Gastrocnemius medialis (tissue), 4 donors: Measurements from ENCODE around the gene RABGAP1L. TPM values are rescaled to one million over a fixed set of nuclear protein-coding genes. Genes with fewer than 3 reads are reported as not detected.
"Not testable (repeated sequence)": the region's sequence is repeated elsewhere in the genome, so short reads cannot be mapped to it uniquely, and the experiment has no call there.

Source experiments
- ATAC-seq, 2 donors: fragments of 150-250 bp; one replicate each; pipeline ENCODE4 v1.9.1; 2016
- DNase-seq, 2 donors: peaks; one replicate each; pipeline ENCODE4 v3.0.0-alpha.2; 2019
- H3K27ac ChIP-seq, 4 donors: fragments of 200-600 bp; sonication (generic); 1 replicate in 1 of 4; 2 replicates in 3 of 4; pipeline ENCODE4 v1.5.1; 2016 to 2018; ENCODE audit warnings: mild to moderate bottlenecking in 2 of 4, moderate library complexity in 1 of 4
- H3K27me3 ChIP-seq, 3 donors: fragments of 200-600 bp; sonication (generic) in 2 of 3; 1 replicate in 1 of 3; 2 replicates in 2 of 3; pipeline versions ENCODE4 v1.5.1 to v1.6.0; 2016 to 2019; ENCODE audit warnings: mild to moderate bottlenecking in 1 of 3, moderate library complexity in 1 of 3
- H3K36me3 ChIP-seq, 2 donors: fragments of 200-600 bp; sonication (generic) in 1 of 2; one replicate each; pipeline ENCODE4 v1.5.1; 2017 to 2018
- H3K4me1 ChIP-seq, 2 donors: fragments of 200-600 bp; sonication (generic) in 1 of 2; one replicate each; pipeline ENCODE4 v1.5.1; 2016 to 2017; ENCODE audit warnings: mild to moderate bottlenecking in 2 of 2
- H3K4me3 ChIP-seq, 4 donors: fragments of 200-600 bp; sonication (generic) in 3 of 4; 1 replicate in 1 of 4; 2 replicates in 3 of 4; pipeline ENCODE4 v1.5.1; 2016 to 2019; ENCODE audit warnings: mild to moderate bottlenecking in 2 of 4
- H3K9me3 ChIP-seq, 3 donors: fragments of 200-600 bp; sonication (generic) in 2 of 3; 1 replicate in 1 of 3; 2 replicates in 2 of 3; pipeline ENCODE4 v1.5.1; 2016 to 2019
- POLR2A ChIP-seq, 2 donors: fragments of 450-650 bp; IDR thresholded peaks; one replicate each; pipeline ENCODE4 v1.6.1; 2017; ENCODE audit warnings: antibody characterized with exemption in 2 of 2, mild to moderate bottlenecking in 2 of 2, moderate library complexity in 2 of 2
- in situ Hi-C, 4 donors: fragments of 200-750 bp; cut with MboI; loops; one replicate each; pipeline versions ENCODE4 v1.15.0 to v1.8.0; 2017; ENCODE audit warnings: low sequenced_read_pairs in 4 of 4
- intact Hi-C: fragments of 100-400 bp; cut with DNase I; formaldehyde crosslinking; loops from one replicate; pipeline ENCODE4 v1.15.1; 2023; ENCODE audit warnings: low total_unique reads
- total RNA-seq, 4 donors: library from RNA; depleted of rRNA; stranded (reverse); fragments of >200 nt; gene quantifications; one replicate each; pipeline versions ENCODE4 v1.1.0 to v1.2.3, GENCODE V29; 2016
- TF ChIP-seq, protein P1 (sequence below), 5 experiments: fragments of 450-650 bp in 3 of 5; fragments of 200-600 bp in 2 of 5; sonication (generic) in 2 of 5; IDR thresholded peaks in 4 of 5; conservative IDR thresholded peaks in 1 of 5; 1 replicate in 4 of 5; 2 replicates in 1 of 5; pipeline ENCODE4 v1.5.1; 2016 to 2019; ENCODE audit warnings: antibody characterized with exemption in 5 of 5, mild to moderate bottlenecking in 3 of 5, moderate library complexity in 3 of 5

RABGAP1L gene
- total RNA-seq, 4 donors from 2014 or later: 8.8 to 22.2 (median 14.9) TPM

- TF ChIP-seq, protein P1, sequence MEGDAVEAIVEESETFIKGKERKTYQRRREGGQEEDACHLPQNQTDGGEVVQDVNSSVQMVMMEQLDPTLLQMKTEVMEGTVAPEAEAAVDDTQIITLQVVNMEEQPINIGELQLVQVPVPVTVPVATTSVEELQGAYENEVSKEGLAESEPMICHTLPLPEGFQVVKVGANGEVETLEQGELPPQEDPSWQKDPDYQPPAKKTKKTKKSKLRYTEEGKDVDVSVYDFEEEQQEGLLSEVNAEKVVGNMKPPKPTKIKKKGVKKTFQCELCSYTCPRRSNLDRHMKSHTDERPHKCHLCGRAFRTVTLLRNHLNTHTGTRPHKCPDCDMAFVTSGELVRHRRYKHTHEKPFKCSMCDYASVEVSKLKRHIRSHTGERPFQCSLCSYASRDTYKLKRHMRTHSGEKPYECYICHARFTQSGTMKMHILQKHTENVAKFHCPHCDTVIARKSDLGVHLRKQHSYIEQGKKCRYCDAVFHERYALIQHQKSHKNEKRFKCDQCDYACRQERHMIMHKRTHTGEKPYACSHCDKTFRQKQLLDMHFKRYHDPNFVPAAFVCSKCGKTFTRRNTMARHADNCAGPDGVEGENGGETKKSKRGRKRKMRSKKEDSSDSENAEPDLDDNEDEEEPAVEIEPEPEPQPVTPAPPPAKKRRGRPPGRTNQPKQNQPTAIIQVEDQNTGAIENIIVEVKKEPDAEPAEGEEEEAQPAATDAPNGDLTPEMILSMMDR (IDR thresholded peaks at IDR 0.05 in 4 of 5, conservative IDR thresholded peaks at IDR 0.05 in 1 of 5): no peak
- TF ChIP-seq POLR2A (IDR thresholded peaks at IDR 0.05): no peak
- no peaks in the 10 kb centered on the region for H3K36me3 ChIP-seq
- no peak for ATAC-seq
- no peak overlapping the region for H3K4me3 ChIP-seq
- no peaks in the 10 kb centered on the region for H3K27me3 ChIP-seq
- no peak overlapping the region for H3K27ac ChIP-seq
- intact Hi-C loops: no loop called here
- in situ Hi-C loops: no loop called here
- no peaks in the 10 kb centered on the region for H3K4me1 ChIP-seq
- no peak for DNase-seq
- H3K9me3 ChIP-seq: no peaks in the 10 kb centered on the region
Observed at GRCh38 chr1:174550296-174550695, 391.0 kb downstream of the RABGAP1L start.

- H3K27me3 ChIP-seq: no peaks in the 10 kb centered on the region
- no peak for TF ChIP-seq POLR2A (IDR thresholded peaks at IDR 0.05)
- TF ChIP-seq, protein P1 (IDR thresholded peaks at IDR 0.05 in 4 of 5, conservative IDR thresholded peaks at IDR 0.05 in 1 of 5): no peak
- H3K27ac ChIP-seq: no peak overlapping the region
- DNase-seq (no peak), ATAC-seq (no peak)
- no peaks in the 10 kb centered on the region for H3K36me3 ChIP-seq
- intact Hi-C loops (no loop called here), in situ Hi-C loops (no loop called here)
- H3K4me1 ChIP-seq: no peaks in the 10 kb centered on the region
- H3K9me3 ChIP-seq: no peaks in the 10 kb centered on the region
- no peak overlapping the region for H3K4me3 ChIP-seq
Observed at GRCh38 chr1:174556392-174556791, 397.1 kb downstream of the RABGAP1L start.

DNA sequence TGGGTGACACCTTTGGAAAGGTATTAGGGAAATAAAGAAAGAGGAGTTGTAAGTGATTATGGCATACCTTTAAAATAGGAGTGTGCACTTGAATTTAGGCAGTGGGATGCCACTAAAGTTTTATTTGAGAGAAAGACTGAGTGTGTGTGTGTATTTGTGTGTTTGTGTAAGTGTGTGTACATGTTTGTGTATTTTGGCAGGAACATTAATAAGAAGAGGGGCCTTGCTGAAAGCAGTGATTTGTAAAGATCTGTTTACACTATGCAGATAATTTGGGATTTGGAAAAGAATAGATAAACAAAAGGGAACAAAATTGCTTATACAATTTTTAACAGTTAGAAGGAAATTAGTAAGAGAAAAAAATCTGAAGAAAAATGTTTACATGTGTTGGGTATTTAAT is 409.2 kb downstream of the RABGAP1L start:
- TF ChIP-seq, protein P1 (IDR thresholded peaks at IDR 0.05 in 4 of 5, conservative IDR thresholded peaks at IDR 0.05 in 1 of 5): no peak
- TF ChIP-seq POLR2A (IDR thresholded peaks at IDR 0.05): no peak
- Histone ChIP-seq H3K4me3 (no peak overlapping the region), H3K9me3 (no peaks in the 10 kb centered on the region), H3K36me3 (no peaks in the 10 kb centered on the region), H3K4me1 (no peaks in the 10 kb centered on the region), H3K27me3 (no peaks in the 10 kb centered on the region), H3K27ac (no peak overlapping the region)
- in situ Hi-C loops: no loop called here
- DNase-seq: no peak
- no peak for ATAC-seq
- intact Hi-C loops: no loop called here

DNA sequence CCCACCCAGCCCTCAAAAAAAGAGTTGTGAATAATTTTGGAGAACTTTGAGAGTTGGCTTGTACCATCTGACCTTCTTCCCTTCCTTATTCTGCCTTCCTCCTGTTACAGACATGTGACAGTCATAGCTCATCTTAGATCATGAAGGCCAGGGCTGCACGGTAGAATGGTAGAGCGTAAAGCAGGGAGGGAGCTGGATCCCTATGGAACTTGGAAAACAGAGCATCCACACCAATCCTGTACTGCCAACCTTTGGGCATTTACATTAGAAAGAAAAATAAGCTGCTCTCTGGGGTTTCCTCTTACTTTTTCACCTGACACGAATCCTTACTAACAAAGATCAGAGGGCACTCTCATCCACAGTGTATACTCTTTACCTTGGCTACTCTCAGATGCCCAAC is 409.9 kb downstream of the RABGAP1L start:
- no peak for ATAC-seq
- intact Hi-C loops (no loop called here), in situ Hi-C loops (no loop called here)
- no peaks in the 10 kb centered on the region for H3K9me3 ChIP-seq
- H3K4me3 ChIP-seq: no peak overlapping the region
- H3K36me3 ChIP-seq: no peaks in the 10 kb centered on the region
- TF ChIP-seq, protein P1 (IDR thresholded peaks at IDR 0.05 in 4 of 5, conservative IDR thresholded peaks at IDR 0.05 in 1 of 5): no peak
- TF ChIP-seq POLR2A (IDR thresholded peaks at IDR 0.05): no peak
- H3K27me3 ChIP-seq: no peaks in the 10 kb centered on the region
- no peak for DNase-seq
- H3K4me1 ChIP-seq: no peaks in the 10 kb centered on the region
- H3K27ac ChIP-seq: no peak overlapping the region

DNA sequence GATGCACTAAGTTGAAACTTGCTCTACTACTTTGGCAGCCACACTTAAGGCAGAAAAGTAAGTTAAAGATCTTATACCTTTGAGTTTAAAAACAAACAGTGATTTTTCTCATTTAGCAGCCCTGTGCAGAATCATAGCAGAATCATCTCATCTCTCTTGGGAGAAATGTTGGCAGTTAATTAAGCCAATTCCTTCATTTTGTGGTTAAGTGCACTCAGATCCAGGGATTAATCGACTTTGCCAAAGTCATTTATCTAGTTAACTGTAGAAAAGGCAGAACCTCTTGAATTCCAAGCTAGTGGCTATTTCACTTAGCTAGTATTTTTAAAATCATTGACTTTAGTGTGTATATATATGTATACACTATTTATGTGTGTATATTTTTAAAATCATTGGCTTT is 413.5 kb downstream of the RABGAP1L start:
- in situ Hi-C loops (no loop called here), intact Hi-C loops (no loop called here)
- H3K4me3 ChIP-seq: no peak overlapping the region

DNA sequence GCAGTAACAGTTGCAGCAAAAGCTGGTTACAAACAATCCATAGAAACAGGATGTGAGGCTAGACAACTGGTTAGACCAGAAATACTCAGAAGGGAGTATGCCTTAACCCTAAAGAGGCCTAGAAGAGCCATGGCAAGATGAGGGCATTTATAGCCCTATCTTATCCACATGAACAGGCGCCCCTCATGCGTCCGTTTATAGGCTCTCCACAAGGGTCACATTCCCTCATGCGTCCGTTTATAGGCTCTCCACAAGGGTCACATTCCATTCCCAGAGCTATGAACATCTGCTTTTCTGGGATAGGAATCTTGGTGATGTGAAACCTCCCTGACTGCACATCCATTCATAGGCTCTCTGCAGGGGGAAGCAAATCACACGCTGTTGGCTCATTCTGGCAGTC is 416.8 kb downstream of the RABGAP1L start:
- H3K27me3 ChIP-seq, H3K9me3 ChIP-seq, intact Hi-C loops, DNase-seq, H3K4me1 ChIP-seq, H3K4me3 ChIP-seq, H3K27ac ChIP-seq, H3K36me3 ChIP-seq, in situ Hi-C loops, ATAC-seq: not testable (repeated sequence)

More for the DNA sequence above, 413.5 kb downstream of the RABGAP1L start:
- no peaks in the 10 kb centered on the region for H3K36me3 ChIP-seq
- no peak overlapping the region for H3K27ac ChIP-seq
- no peaks in the 10 kb centered on the region for H3K9me3 ChIP-seq
- no peak for ATAC-seq
- TF ChIP-seq POLR2A (IDR thresholded peaks at IDR 0.05): no peak
- TF ChIP-seq, protein P1 (IDR thresholded peaks at IDR 0.05 in 4 of 5, conservative IDR thresholded peaks at IDR 0.05 in 1 of 5): no peak
- no peaks in the 10 kb centered on the region for H3K4me1 ChIP-seq
- no peaks in the 10 kb centered on the region for H3K27me3 ChIP-seq
- no peak for DNase-seq
